A673 (cell line): ENCODE results near the gene ZNF639. TPM values are rescaled to one million over a fixed set of nuclear protein-coding genes. Genes with fewer than 3 reads are reported as not detected.

ENCODE experiments used
- BruUV-seq: library from RNA; stranded (reverse); fragments of 400-500 nt; replicated peaks from 2 replicates; lab custom pipeline; 2021; lab: Mats Ljungman, UMichigan
- CTCF ChIA-PET: fragments of 300-600 bp; sonication (Branson Sonifier 250); formaldehyde crosslinking; loops from one replicate; lab custom pipeline; 2022; ENCODE audit warnings: antibody characterized with exemption; lab: Charles Lee
- POLR2A ChIA-PET: fragments of 300-600 bp; sonication (Branson Sonifier 250); formaldehyde crosslinking; loops from one replicate; lab custom pipeline; 2022; ENCODE audit warnings: antibody characterized with exemption; ENCODE audit not compliant: low non-redundant PET; lab: Charles Lee
- DNase-seq: peaks from one replicate; pipeline ENCODE4 v3.0.0-alpha.2; 2015; ENCODE audit warnings: low spot score
- H3K27ac ChIP-seq: fragments of 200-600 bp; sonication (generic); 2 replicates; pipeline ENCODE4 v1.5.1; 2016; ENCODE audit warnings: mixed run types, low read depth, mild to moderate bottlenecking, mixed read lengths, antibody characterized with exemption, low read length; ENCODE audit not compliant: poor library complexity, severe bottlenecking
- H3K27me3 ChIP-seq: fragments of 200-600 bp; sonication (generic); replicated peaks from 2 replicates; pipeline ENCODE4 v1.6.1; 2017; ENCODE audit warnings: mixed run types, low read depth, mild to moderate bottlenecking, mixed read lengths, antibody characterized with exemption, low read length; ENCODE audit not compliant: insufficient read depth, poor library complexity
- H3K36me3 ChIP-seq: fragments of 200-600 bp; sonication (generic); 2 replicates; pipeline ENCODE4 v1.6.1; 2016; ENCODE audit warnings: mixed run types, mild to moderate bottlenecking, mixed read lengths, antibody characterized with exemption, low read length; ENCODE audit not compliant: insufficient read depth, poor library complexity, severe bottlenecking
- H3K4me1 ChIP-seq: fragments of 200-600 bp; sonication (generic); 2 replicates; pipeline ENCODE4 v1.6.1; 2017; ENCODE audit warnings: mixed run types, mild to moderate bottlenecking, mixed read lengths, antibody characterized with exemption, low read length; ENCODE audit not compliant: insufficient read depth, poor library complexity, severe bottlenecking
- H3K4me3 ChIP-seq: fragments of 200-600 bp; sonication (generic); 2 replicates; pipeline ENCODE4 v1.5.1; 2016; ENCODE audit warnings: low read depth, mixed run types, mild to moderate bottlenecking, mixed read lengths, low read length; ENCODE audit not compliant: poor library complexity, severe bottlenecking
- H3K9me3 ChIP-seq: fragments of 200-600 bp; sonication (generic); 2 replicates; pipeline ENCODE4 v1.6.1; 2016; ENCODE audit warnings: mixed run types, low read depth, mild to moderate bottlenecking, mixed read lengths, antibody characterized with exemption, low read length; ENCODE audit not compliant: poor library complexity, severe bottlenecking
- EZH2 ChIP-seq: fragments of 200-600 bp; sonication (generic); IDR thresholded peaks from 2 replicates; pipeline ENCODE4 v1.6.1; 2017; ENCODE audit warnings: borderline replicate concordance, low read depth, mild to moderate bottlenecking, mixed read lengths, antibody characterized with exemption, low read length; ENCODE audit not compliant: poor library complexity, severe bottlenecking
- intact Hi-C: fragments of 100-400 bp; cut with micrococcal nuclease; formaldehyde crosslinking; loops from one replicate; pipeline ENCODE4 v1.10.0; 2022; ENCODE audit not compliant: unreplicated experiment
- total RNA-seq: library from RNA; stranded (reverse); gene quantifications from 2 replicates; pipeline ENCODE4 v1.2.3, GENCODE V29; 2021
- TF ChIP-seq, protein P1 (sequence below): fragments of 300-800, 200-600 bp; sonication (generic); conservative IDR thresholded peaks from 2 replicates; pipeline ENCODE4 v1.5.1; 2017; ENCODE audit warnings: low read depth, mild to moderate bottlenecking, antibody characterized with exemption, low read length, moderate library complexity, mixed read lengths

Gene ZNF639
- total RNA-seq, 1 experiment from 2014 or later, result 47.4 TPM

DNA sequence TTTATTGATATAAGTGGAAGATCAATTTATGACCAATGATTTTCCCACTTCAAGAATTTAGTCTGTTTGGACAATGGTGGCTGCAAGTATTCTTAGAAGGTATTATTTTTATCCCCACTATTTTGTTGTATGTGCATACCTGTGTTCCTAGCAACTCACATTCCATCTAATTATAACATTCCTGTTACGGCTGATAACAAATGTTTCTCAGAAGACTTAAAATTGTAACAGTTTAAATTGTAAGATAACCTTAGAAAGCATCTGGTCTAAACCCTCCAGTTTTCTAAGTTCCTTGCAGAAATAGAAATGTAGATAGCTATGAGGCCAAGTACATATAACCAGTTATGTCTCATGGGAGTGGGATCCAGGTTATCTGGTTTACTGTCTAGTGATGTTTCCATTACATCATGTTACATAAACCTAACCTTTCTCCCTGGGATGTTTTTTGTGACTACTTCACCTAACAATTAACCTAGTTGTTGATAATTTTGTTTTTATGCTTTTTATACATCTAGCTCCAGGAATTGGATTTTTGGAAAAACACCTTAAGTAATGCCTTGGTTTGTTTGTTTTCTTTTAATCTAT is 13.6 kb downstream of the ZNF639 start:
- Histone ChIP-seq H3K36me3 (peaks cover 46% of the 10 kb centered on the region), H3K4me1 (no peaks in the 10 kb centered on the region), H3K27me3 (no peaks in the 10 kb centered on the region), H3K27ac (no peak overlapping the region), H3K9me3 (no peaks in the 10 kb centered on the region), H3K4me3 (no peak overlapping the region)
- TF ChIP-seq EZH2, result no peak
- TF ChIP-seq, protein P1, sequence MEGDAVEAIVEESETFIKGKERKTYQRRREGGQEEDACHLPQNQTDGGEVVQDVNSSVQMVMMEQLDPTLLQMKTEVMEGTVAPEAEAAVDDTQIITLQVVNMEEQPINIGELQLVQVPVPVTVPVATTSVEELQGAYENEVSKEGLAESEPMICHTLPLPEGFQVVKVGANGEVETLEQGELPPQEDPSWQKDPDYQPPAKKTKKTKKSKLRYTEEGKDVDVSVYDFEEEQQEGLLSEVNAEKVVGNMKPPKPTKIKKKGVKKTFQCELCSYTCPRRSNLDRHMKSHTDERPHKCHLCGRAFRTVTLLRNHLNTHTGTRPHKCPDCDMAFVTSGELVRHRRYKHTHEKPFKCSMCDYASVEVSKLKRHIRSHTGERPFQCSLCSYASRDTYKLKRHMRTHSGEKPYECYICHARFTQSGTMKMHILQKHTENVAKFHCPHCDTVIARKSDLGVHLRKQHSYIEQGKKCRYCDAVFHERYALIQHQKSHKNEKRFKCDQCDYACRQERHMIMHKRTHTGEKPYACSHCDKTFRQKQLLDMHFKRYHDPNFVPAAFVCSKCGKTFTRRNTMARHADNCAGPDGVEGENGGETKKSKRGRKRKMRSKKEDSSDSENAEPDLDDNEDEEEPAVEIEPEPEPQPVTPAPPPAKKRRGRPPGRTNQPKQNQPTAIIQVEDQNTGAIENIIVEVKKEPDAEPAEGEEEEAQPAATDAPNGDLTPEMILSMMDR, result no peak
- intact Hi-C loops, result no loop called here
- no peak for DNase-seq
- ChIA-PET CTCF (no interaction called here), POLR2A (no interaction called here)
- BruUV-seq, result no TSS peak

DNA sequence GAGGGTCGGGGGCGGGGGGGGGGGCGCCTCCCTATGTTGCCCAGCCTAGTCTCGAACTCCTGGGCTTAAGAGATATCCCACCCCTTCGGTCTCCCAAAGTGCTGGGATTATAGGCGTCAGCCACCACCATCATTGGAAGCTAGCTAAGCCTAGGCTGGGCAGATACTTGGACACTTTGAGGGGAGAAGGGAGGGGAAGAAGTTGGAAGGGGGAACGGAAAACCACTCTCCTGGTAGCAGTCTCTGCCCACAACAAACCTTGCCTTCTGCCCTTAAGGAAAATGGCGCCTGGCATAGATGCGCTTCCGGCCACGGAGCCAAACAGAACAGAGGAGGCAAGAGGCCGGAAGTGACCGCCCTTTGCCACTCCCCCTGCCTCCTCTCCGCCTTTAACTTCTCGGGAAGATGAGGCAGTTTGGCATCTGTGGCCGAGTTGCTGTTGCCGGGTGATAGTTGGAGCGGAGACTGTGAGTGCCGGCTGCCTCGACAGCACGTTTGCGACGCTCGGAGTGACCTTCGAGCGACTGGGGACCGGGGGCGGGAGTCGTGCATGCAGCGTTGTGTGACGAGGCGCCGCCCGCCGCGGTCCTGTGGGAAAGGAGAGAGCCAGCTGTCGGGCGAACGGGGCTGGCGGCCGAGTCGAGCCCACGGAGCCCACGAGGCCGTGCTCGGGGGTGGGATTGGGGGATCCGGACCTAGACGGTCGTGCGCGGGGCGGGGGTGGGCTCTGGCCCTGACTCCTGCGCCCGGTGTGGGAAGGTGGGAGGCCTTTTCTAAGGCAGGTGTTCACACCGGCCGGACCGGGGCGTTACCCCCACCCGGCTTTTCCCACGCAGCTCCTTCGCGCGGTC is 24.7 kb downstream of the ZNF639 start, which contains the start of gene MFN1:
MFN1 (plus strand) TSS at position 365 of the 850 bp plus-strand sequence. CDS start 1,143 bp downstream, outside the sequence.
- DNase-seq, result peak; percentile 98
- peak within 1 kb of the TSS; percentile 77 for H3K27ac ChIP-seq
- H3K4me3 ChIP-seq, result peak within 1 kb of the TSS; percentile 80
- ChIA-PET POLR2A (no interaction called here), CTCF (interaction anchor here (0.6 kb wide), 1 partner anchor 302 kb away, joined by 3 read pairs; no protein-coding TSS in a partner anchor)
- no TSS peak for BruUV-seq
- peaks cover 3% of the 10 kb centered on the region for H3K4me1 ChIP-seq
- H3K9me3 ChIP-seq, result no peaks in the 10 kb centered on the region
- intact Hi-C loops, result no loop called here
- no peaks in the 10 kb centered on the region for H3K27me3 ChIP-seq
- peaks cover 28% of the 10 kb centered on the region for H3K36me3 ChIP-seq
- TF ChIP-seq EZH2, result no peak
- TF ChIP-seq, protein P1, result no peak

DNA sequence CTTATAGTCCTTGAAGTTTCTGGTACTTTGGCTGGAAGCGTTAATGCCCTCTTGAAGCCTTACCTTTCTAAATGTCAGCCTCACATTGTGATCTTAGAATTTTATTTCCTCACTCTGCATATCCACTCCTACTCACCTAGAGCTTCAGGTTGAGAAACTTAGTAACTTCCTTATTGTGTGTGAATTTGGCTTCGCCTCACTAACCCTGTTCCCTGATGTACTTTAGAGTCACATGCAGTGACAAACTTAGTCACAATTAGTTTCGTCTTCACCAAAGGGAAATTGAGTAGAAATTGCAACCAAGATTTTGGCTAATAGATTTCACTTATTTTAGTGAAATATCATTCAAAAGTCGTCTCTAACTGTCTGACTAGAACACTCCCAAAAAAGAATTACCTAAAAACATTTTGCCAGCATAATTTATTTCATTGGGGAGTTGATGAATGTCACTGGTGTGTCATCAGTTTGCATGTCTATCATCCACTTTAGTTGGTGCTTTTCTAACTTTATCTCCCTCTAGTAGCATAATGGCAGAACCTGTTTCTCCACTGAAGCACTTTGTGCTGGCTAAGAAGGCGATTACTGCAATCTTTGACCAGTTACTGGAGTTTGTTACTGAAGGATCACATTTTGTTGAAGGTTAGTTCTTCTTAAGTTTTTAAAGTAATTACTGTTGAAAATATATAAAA is 25.6 kb downstream of the ZNF639 start:
- TF ChIP-seq, protein P1, result no peak
- TF ChIP-seq EZH2, result no peak
- ChIA-PET CTCF (interaction anchor here (0.6 kb wide), 1 partner anchor 301 kb away, joined by 3 read pairs; no protein-coding TSS in a partner anchor), POLR2A (no interaction called here)
- DNase-seq, result peak; percentile 2
- TSS peak; percentile 78 for BruUV-seq
- Histone ChIP-seq H3K27ac (peak overlapping the region; percentile 77), H3K36me3 (peaks cover 29% of the 10 kb centered on the region), H3K9me3 (no peaks in the 10 kb centered on the region), H3K4me1 (peaks cover 3% of the 10 kb centered on the region), H3K27me3 (no peaks in the 10 kb centered on the region), H3K4me3 (peak overlapping the region; percentile 80)
- intact Hi-C loops, result no loop called here
